NCI-H460 (cell line): Measurements from ENCODE around the gene HSD17B1. TPM values are rescaled to one million over a fixed set of nuclear protein-coding genes. Genes with fewer than 3 reads are reported as not detected.
"Not testable (repeated sequence)": the region's sequence is repeated elsewhere in the genome, so short reads cannot be mapped to it uniquely, and the experiment has no call there.

Experiments
- DNase-seq: peaks from one replicate; pipeline ENCODE4 v3.0.0-alpha.2; 2016; ENCODE audit warnings: low read depth; ENCODE audit errors: extremely low read depth
- polyA plus RNA-seq: library from polyadenylated mRNA; depleted of rRNA; stranded (reverse); fragments of >200 nt; gene quantifications from 2 replicates; pipeline ENCODE4 v1.2.3, GENCODE V29; 2014; cell fraction: nucleus; rRNA removed
- total RNA-seq: library from RNA; depleted of rRNA; stranded (reverse); fragments of >200 nt; shearing (Covaris generic); gene quantifications from 2 replicates; pipeline ENCODE4 v1.2.3, GENCODE V29; 2014; rRNA removed

Gene HSD17B1, protein sequence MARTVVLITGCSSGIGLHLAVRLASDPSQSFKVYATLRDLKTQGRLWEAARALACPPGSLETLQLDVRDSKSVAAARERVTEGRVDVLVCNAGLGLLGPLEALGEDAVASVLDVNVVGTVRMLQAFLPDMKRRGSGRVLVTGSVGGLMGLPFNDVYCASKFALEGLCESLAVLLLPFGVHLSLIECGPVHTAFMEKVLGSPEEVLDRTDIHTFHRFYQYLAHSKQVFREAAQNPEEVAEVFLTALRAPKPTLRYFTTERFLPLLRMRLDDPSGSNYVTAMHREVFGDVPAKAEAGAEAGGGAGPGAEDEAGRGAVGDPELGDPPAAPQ
- 0.37 and 0.38 TPM in 2 replicates for total RNA-seq
- polyA plus RNA-seq: 0.38 and 3.8 TPM in 2 replicates

GRCh38 chr17:42552736-42553135 is at the start of gene HSD17B1:
Gene HSD17B1 (plus strand): TSS chr17:42552923. CDS start chr17:42552934, 11 bp downstream.
- DNase-seq: not testable (repeated sequence)

- no peak for DNase-seq
Observed at GRCh38 chr17:42502926-42503325, 49.8 kb upstream of the HSD17B1 start.

- DNase-seq: no peak
Observed at GRCh38 chr17:42507671-42508070, 45.1 kb upstream of the HSD17B1 start.

DNA sequence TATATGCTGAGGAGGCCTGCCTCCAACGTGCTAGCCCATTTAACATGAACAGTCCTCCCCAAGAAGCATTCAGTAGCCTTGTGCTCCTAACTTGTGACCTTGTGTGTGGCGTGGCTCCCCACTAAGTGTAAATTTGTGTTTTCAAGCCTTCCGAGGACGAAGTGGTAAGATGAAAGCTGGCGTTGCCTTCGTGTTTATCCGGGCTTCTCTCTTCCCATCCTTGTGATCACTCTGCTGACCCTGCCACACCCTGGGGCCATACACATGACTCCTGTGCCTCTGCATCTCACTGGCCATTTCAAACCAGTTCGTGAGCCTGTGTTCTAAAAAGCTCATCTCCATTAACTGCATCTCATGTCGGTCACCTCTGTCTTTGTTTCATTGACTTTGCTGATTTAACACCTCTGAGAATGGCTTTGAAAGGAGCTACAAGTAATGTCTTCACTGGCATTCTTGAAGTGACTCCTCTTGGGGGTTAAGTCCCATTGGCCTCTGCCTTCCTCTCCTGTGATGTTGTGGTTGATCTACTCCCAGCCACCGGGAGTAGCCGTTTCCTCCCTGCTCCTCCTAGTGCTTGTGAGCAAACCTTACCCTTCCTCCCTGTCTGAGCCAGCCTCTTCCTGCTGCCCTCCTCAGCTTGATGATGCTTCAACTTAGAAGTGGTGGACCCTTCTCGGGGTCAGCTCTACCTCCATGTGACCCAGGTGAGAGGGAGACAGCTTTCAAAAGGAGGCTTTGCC is 44.1 kb upstream of the HSD17B1 start:
- no peak for DNase-seq

DNA sequence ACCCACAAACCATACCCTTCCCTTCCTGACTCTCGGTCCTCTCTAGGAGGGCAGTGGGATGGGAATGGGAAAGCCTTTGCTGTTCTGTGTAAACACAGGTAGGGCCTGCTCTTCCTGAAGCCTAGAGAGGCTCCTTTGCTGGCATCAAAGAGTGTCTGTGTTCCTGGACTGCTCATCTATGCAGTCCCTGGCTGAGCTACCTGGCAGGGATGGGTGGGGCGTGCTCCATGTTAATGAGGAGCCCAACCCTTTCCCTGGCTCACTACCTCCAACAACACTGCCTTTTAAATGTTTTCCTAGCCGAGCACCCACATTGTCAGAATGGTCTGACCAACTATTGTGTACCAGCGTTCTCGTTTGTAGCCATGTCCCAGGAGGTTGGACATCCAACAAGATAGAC is 43.3 kb upstream of the HSD17B1 start:
- DNase-seq: no peak

- no peak for DNase-seq
Observed at GRCh38 chr17:42509841-42510240, 42.9 kb upstream of the HSD17B1 start.

DNA sequence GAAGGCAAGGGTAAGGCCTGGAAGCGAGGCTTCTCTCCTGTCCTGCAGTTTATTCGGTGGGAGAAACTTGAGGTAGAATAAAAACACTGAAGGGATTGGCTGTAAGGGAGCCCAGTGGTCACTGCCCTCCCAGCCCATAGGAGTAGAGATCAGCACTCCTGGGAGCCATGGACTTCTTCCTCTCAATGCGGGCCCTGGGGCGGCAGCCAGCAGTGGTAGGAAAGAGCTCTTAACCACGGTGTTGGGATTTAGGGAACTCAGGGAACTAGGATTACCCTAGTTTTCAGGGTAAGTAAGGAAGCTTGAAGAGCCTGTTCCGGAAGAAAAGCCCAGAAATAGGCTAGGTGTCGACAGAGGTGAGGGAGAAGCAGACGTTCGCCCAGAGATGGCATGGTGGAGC is 40.5 kb upstream of the HSD17B1 start:
- DNase-seq: no peak

GRCh38 chr17:42512733-42513251 is 39.9 kb upstream of the HSD17B1 start:
- no peak for DNase-seq

DNA sequence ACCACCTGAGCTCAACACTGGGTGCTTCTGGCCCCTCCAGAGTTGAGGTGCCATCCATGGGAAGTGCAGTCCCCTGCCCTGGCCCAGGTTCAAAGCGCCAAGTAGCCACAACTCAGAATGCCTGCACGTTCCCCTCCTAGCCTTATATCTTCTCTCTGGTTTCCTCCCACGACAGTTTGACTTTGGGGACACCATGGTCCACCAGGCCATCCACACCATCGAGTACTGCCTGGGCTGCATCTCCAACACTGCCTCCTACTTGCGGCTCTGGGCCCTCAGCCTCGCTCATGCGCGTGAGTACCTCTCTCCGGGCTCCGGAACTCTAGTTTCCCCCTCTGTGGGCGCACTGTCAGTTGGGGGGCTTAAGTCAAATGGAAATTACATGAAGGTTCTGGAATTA is 39.0 kb upstream of the HSD17B1 start:
- no peak for DNase-seq

DNA sequence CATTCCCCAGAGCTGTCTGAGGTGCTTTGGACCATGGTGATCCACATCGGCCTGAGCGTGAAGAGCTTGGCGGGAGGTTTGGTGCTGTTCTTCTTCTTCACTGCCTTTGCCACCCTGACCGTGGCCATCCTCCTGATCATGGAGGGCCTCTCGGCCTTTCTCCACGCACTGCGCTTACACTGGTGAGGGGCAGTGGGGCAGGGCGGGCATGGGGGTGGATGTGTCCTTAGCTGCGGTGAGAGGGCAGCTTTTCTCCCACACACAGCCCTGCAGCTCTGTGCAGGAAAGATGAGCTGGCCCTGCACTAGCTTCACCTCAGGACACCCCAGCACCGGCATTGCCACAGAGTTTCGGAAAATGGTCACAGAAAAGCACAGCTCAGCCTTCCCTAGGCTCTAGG is 38.4 kb upstream of the HSD17B1 start:
- DNase-seq: no peak

DNA sequence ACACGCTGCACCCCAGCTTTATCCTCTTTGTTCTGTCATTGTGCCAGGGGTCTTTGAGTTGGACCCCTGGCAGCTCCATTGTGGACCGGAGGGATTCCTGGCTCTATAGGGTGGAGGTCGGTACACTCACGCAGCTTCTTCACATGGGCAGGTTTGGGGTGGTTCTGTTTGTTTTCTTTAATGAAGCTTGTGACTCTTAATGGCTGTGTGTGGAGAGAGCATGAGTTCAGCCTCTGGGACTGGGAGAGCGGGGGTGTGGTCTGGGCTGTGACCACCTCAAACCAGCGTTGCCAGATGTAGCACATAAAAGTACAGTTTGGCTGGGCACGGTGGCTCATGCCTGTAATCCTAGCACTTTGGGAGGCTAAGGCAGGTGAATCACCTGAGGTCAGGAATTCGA is 37.9 kb upstream of the HSD17B1 start:
- DNase-seq: no peak

DNA sequence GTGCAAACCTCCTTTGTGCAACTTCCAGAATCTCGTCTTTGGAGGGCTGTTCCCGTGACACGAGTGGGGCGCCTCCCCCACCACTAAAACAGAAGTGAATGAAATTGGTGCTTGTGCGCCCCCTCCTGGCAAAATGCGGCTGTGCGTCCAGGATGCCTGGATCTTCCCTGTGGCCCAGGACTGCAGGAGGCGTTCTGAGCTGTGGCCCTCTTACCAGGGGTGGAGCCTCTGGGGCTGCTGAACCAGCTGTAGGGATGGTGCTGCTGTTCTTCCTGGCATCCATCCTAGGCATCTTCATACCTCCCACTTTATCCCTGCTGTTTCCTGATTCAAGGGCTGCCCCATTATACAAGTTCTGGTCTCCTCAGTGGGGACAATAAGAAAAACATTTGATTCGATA is 35.2 kb upstream of the HSD17B1 start:
- DNase-seq: peak; percentile 80

DNA sequence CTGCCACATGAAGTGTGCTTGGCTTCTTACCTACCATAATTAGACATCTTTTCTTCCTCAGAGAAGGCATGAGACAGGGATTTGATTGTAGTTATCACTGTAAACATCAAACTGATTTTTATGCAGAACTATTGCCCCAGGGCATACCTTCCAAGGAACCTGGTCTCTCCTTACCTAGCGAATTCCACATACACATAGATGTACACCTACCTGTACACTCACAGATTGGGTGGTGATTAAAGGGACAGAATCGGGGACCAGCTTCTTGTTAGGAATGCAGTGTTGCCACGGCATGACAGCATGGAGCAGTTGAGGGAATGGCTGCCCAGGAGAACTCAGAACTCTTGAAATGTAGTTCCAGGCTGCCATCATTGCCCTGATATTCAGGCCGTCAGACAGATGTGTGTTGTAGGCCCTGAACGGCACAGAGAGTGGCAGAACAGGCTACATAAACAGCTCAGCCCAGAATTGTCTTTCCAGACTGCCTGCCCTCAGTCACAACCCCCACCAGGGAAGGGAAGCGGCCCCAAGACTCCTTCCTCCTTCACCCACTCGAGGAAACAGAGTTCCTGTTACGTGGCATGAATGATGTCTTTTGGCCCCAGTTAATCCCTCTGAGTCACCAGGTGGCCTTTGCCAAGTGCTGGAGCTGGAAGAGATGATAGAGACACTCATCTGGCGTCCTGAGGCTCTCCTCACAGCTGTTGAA is 34.5 kb upstream of the HSD17B1 start:
- DNase-seq: peak; percentile 79

DNA sequence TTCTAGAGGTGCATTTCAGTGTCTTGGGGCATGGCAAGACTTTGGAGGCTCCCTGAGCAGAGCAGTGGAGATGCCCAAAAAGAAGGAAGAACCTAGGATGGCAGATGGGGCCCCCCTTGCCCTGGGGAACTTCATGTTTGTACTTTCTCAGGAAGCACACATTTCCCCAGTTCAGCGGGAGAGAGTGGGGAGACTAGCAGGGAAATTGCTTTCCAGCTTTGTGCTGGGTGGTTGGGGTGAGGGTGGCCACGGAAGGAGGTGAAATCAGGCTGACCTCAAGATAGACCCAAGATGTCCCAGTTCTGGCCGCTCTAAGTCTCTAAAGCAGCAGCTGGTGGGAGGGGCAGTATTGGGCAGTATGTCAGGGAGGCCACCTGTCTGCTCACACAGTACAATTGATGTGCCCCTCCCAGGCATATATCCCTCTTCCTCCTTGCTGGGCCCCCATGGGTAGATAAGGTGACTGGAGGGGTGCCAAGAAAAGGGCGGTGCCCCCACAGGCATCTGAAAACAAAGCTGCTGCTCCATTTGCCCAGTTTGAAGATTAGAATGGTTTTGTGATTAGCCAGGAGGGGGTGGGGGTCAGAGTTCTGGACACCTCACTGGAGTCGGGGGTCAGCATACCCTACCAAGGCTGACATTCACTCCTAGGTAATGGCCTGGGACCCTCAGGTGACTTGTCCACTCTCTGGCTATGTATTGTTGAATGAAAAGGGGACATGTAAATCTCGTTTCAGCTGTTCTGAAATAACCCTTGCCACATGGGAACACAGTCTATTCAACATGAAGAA is 33.8 kb upstream of the HSD17B1 start:
- DNase-seq: no peak

GRCh38 chr17:42519546-42520491 is 32.9 kb upstream of the HSD17B1 start:
- DNase-seq: peak; percentile 55

- no peak for DNase-seq
Observed at GRCh38 chr17:42520540-42520951, 32.2 kb upstream of the HSD17B1 start.

DNA sequence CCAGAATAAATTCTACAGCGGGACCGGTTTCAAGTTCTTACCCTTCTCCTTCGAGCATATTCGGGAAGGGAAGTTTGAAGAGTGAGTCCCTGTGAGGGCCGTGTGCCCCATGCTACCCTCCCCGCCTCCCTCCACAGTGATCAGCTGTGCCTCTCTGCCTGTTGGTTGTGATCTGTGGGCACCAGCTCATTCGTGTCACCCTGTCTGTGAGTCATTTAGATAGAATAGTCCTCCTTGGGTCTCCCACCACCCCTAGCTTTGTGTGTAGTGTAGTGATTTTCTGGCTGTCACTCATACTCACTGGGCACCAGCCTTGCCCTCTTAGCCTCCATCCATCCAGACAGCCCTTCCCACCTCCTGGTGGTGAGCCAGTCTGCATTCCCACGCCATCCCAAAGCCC is 31.7 kb upstream of the HSD17B1 start:
- DNase-seq: no peak

DNA sequence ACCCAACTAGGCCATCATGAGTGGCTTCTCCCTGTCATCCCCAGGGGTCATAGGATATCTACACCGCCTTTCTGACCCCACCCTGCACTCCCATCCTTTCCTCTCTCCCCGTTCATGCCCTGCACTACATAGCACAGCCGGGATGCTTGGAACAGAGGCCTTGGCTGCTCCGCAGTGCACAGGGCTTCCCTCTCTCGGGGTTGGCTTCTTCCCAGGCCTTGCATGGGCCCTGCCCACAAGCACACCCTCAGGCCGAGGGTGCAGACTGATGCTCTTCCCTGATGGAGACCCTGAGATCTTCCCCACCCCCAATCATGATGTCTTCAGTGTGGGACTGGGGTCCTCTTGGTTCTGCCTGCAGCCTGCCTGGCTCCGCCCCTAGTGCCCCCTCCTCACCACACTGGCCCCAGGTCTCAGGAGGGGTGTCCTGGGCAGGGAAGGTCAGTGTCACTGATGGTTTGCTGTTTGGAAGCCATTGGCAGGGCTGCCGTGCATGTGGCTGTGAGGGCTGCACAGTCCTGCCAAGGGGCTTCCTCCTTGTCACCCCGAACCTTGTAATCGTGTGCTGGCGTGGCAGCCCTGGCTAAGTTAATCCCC is 31.0 kb upstream of the HSD17B1 start:
- DNase-seq: no peak

DNA sequence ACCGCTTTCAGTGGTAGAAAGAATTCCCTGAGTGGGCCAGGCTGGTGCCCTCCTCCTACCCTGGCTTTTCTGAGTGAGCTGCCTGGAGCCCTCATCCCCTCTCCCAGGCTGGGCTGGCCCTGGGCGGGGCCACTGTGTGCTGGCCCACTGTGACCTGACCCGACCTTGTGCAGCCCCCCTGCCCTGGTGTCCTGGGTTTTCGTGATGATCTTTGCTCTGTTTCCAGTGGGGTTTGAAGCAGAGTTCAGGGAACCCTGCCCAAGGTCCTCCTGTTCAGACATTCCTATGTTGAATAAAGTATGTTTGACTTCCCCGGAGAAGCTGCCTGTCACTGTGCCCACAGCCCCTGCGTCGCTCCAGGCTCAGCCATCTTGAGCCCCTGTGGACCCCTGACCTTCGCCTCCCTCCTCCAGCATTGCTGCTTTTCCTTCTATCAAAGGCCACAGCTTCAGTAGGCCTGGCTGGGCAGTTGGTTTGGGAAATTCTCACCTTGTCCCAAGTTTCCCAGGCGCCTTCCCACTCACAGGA is 30.4 kb upstream of the HSD17B1 start:
- DNase-seq: no peak
